Measurements from ENCODE around the gene TMEM271.

Gene TMEM271, protein sequence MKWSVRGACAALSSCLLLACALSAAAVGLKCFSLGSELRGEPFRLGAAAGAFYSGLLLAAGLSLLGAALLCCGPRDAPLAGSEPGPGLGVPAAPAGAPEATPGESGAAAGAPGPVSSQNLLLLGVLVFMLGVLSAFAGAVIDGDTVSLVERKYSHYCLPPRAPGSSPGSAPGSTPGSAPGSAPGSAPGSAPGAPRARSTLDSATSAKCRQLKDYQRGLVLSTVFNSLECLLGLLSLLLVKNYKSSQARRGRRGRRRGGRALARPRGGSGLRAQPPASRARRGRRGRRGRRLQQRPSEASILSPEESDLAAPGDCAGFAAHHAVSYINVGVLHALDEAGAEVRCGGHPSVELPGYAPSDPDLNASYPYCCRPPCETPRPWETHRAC

DNA sequence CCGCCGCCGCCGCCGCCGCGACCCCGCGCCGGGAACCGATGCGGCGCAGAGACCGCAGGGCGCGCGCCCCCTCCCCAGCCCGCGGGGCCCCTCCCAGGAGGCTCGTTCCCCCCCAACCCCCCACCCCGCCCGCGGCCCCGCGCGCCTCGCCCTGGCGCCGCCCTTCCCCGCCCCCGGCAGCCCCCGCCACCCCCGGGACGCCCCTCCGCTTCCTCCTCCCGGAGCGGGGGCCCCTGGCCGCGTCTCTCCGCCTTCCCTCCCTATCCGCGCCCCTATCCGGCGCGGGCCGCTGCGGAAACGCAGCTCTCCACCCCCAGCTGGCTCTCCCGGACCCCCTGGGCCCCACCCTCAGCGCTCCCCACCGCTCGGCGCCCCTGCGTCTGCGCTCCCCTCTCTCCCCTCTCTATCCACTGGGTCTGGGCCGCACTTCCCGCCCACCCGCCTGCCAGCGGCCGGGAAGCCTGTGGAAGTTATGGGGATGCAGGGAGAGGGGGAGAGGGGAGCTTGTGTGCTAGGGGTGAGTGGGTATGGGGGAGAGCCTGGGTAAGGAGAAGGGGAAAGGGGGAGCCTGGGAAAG is at the start of gene TMEM271:
Gene TMEM271 (minus strand): TSS at position 51 of the 577 bp plus-strand sequence. CDS start 233 bp downstream, outside the sequence.
- DNase-seq (ENCODE audit: low spot score): no peak

DNA sequence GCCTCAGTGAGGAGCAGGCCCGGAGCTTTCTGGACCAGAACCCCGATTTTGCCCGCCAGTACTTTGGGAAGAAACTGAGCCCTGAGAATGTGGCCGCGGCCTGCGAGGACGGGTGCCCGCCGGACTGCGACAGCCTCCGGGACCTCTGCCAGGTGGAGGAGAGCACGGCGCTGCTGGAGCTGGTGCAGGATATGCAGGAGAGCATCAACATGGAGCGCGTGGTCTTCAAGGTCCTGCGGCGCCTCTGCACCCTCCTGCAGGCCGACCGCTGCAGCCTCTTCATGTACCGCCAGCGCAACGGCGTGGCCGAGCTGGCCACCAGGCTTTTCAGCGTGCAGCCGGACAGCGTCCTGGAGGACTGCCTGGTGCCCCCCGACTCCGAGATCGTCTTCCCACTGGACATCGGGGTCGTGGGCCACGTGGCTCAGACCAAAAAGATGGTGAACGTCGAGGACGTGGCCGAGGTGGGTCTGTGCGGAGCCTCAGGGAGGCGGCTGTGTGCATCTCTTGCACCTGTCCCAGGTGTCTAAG is 49.6 kb upstream of the TMEM271 start:
- DNase-seq (ENCODE audit: low spot score): no peak

DNA sequence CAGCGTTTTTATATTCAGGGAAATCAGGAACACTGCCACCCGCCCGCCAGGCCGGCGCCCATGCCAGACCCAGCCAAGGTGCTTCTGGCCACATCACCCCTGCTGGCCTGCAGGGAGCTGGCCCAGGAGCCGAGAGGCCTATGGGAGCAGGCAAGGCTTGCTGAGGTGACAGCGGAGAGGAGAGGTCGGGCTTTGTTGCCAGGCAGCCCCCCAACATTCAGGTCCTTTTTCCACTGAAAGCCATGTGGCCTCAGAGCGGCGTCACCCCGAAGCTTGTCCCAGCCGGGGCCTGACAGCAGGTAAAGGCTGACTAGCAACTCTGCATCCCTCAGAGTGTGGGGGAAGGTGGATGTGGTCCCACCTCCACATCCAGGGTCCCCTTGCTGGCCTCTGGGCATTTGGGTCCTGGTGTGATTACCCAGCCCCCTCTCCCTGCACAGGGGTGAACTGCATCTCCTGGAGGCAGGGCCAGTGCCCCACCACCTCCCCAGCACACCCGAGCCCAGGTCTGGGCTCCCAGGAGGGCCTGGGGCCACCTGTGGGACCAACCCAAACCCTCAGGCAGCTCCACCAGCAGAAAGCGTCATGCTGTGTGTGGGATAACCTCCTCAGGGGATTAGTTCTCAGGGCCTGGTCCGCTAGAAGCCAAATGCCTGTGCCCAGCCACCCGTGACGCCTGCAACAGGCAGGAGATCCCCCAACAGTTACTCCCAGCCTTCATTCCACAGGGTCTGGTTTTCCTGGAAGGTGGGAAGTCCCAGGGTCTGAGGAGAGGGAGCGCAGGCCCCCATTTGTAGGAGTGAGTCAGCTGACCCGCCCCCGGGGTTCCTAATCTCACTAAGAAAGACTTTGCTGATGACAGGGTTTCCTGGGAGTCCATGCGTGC is 48.9 kb upstream of the TMEM271 start, which contains the start of gene PDE6B:
Gene PDE6B (plus strand): TSS at position 869 of the 886 bp plus-strand sequence. CDS start 54 bp downstream, outside the sequence.
- DNase-seq (ENCODE audit: low spot score): no peak

DNA sequence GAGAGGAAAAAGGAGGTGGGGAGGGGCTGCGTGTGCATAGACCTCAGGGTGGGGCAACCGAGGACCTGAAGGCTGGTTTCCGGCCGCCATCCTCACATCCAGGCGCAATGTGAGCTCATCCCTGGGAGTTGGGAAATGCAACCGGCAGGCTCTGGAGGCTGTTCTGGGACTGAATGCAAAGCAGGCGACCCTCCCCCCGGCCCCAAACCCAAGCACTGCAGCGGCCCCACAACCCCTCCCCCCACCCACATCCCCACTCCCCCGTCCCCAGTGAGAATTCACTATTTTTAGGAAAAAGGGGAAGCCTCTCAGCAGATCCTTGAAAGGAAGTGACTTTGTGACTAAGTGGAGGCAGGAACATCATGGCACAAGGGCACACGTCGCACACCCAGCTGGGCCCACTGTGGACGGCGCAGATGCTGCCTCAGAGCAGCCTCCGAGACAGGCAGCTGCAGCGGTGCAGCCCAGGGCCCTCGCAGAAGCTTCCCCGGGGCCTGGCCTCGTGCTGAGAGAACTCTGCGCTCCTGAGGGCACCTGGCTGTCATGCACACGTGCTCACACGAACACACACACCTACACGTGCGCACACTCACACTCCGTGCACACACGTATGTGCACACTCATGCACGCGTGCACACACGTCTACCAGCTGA is 47.9 kb upstream of the TMEM271 start:
- no peak for DNase-seq (ENCODE audit: low spot score)

DNA sequence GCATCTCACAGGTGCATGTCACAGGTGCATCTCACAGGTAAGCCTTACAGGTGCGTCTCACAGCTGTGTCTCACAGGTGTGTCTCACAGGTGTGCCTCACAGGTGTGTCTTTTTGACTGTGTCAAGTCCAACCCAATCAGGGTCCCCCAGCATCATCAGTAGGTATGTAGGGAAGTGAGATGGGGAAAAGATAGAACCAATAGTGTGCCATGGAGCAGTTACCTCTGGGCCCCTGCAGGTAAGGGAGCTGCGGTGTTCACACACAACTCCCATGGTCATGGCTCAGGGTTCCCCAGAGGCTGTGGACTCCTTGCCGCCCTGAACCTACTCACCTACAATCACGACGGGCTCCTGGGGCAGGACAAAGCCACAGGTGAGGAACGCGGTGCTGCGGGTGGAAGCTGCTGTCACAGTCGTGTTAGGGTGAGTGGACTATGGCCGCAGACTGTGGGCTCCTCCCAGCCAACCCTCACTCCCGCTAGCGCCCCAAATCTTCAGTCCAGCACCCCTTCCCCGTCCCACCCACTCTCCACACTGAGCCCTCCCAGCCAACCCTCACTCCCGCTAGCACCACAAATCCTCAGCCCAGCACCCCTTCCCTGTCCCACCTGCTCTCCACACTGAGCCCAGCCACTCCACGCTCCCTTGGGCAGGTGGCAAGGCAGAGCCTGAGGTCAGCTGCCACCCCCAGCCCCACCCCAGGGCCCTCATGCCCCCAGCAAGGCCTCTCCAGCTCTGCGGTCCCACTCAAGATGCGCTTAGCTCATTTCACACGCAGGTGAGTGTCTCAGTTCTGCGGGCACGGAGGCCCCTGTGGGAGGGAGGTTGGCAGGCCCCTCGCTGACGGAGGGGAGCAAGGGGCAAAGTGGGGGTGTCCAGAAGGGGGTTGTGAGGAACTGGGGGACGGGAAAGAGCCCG is 47.2 kb upstream of the TMEM271 start:
- DNase-seq (ENCODE audit: low spot score): no peak

DNA sequence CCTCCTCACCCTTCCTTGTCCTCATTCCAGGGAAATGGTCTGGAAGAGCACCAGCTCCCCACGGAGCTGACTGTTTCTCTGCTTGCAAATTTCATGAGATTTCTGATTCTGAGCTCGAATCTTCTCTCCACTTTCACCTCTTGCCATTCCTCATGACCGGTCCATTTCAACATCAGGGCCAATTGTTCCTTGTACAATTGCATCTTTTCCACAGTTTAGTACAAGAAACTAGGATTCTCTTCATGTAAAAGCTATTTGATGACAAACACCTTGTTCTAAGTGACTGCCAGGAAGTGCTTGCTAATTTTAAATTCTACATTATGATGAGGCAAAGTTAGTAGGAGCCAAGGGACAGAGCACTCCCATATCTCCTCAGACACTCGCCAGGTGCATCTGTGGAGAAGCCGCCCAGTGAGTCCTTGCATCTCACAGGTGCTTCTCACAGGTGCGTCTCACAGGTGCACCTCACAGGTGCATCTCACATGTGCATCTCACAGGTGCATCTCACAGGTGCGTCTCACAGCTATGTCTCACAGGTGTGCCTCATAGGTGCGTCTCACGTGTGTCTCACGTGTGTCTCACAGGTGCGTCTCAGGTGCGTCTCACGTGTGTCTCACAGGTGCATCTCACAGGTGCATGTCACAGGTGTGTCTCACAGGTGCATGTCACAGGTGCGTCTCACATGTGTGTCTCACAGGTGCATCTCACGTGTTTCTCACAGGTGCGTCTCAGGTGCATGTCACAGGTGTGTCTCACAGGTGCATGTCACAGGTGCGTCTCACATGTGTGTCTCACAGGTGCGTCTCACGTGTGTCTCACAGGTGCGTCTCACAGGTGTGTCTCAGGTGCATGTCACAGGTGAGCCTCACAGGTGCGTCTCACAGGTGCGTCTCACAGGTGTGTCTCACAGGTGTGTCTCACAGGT is 46.2 kb upstream of the TMEM271 start:
- no peak for DNase-seq (ENCODE audit: low spot score)

DNA sequence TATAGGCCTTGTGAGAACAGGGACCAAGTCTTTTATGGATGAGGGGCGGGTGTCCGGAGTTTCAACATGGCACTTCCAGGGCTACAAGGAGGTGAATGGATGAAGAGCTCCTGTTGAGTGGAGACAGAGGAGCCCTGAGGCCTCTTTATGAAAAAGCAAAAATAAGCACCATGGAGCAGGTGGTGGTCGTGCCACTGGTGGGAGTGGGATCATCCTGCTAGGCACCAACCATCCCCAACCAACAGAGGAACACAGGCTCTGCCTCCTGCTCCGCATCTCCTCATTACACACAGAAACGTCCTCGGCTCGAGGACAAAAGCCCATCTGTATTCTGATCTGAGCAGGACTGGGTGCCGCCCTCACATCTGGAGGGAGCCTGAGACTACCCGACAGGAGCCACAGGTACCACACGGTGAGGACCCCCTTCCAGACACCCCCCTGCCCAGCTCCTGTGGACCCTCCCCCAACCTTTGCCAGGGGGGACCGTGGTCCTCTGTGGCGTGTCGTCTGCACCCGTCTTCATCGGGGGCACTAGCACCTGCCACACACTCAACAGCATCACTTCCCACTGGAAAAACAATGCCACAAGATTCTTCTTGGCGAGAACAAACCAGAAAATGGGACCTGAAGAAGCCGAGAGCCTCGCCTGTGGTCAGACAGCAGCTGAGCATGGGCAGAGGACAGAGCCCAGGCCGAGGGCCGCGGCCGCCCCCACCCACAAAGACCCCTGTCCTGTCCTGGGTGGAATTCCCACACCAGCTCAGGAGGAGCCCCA is 45.4 kb upstream of the TMEM271 start:
- DNase-seq (ENCODE audit: low spot score): no peak

DNA sequence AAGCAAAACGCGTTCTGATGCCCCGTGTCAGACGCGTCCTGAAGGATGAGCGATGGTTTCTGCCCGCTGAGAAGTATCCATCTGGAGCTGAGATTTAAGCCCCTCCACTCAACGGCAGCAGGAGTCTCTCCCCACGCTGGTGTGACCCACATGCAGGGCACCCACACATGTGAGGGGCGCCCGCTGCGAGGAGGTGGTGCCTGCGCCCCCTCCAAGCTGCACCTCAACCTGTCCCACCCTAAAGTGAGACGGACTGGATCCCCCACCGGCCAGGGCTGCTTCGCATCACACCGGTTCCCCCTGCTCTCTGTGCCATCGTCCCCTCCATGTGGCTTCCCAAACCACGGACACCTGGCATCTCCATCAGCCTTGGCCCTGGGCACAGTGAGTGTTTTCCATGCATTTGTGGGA is 44.8 kb upstream of the TMEM271 start:
- no peak for DNase-seq (ENCODE audit: low spot score)

DNA sequence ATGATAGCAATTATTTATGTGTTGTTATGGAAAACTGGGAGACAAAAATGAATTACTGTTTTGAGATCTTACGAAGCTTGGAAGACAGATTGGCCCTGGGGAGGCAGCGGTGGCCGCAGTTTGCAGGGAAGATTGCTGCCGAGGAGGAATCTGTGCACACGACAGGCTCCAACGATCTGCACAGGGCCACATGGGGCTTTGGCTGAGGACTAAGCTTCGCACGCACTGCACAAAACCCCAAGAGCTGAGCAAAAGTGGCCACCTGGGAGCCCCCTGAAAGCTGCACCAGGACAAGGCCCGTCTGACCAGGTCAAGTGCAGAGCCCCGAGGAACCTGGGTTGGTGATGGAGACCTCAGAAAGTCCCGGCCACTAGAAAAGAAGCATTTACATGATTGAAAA is 44.1 kb upstream of the TMEM271 start:
- no peak for DNase-seq (ENCODE audit: low spot score)

DNA sequence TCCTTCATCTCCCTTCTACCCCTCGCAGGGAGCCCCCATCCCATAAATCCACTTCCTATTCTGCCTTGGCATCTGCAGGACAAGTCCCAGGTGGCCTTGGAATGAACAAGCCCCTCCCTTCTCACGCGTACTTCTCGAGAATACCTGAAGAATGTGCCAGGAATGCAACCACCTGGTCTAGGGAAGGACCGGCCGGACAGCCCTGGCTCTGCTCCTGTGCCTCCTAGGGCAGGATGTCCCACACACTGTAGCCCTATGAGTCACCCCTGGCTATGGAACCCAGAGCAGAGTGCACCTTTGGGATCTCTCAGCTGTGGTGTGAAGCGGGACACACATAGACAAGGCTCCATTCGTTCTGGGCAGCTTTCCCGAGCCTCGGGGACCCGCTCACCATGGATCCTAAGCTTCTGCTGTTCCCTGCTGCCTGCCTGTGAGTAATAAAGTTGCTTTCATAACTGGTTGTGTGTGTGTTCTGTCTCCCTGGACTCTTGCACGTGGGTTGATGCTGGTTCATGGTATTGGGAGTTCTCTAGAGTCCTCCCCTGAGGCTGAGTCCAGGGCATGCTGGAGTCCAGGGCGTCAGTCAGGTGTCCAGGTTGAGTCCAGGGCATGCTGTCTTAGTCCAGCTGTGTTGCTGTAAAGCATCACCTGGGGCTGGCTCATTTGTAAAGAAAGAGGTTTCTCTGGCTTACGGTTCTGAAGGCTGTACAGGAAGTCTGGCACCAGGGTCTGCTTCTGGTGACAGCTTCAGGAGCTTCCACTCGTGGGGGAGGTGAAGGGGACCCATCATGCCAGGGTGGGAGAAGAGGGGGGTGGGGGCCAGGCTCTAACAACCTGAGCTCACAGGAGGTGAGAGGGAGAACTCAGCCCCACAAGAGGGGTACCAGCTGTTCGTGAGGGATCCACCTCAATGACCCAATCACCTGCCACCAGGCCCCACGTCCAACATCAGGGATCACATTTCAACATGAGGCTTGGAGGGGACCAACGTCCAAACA is 41.8 kb upstream of the TMEM271 start:
- no peak for DNase-seq (ENCODE audit: low spot score)

DNA sequence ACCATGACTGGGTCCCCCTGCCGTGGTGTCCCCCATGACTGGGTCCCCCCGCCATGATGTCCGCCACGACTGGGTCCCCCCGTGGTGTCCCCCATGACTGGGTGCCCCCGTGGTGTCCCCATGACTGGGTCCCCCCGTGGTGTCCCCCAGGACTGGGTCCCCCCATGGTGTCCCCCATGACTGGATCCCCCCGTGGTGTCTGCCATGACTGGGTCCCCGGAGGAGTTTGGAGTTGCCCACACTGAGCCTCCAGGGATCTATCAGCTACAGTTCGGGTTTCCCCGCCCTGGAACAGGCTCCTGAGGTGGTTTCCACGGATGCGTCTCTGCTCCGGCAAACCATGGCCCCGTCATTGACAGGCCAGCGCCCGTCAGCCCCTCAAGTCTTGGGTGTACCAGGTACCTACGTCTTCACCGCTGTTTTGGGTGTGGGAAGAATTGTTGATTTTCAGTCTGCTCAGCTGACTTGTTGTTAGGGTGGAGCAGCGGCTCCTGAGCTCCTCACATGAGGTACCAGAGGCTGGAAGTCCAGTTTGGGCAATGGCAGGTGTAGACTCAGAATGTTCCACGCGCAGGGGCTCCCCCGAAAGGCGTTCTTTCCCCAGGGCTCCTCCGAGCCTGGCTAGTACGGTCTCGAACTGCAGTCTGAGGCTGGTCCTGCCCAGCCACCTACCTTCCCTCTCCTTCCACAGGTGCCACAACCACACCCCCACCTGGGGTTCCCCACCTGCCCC is 41.0 kb upstream of the TMEM271 start:
- DNase-seq (ENCODE audit: low spot score): no peak

DNA sequence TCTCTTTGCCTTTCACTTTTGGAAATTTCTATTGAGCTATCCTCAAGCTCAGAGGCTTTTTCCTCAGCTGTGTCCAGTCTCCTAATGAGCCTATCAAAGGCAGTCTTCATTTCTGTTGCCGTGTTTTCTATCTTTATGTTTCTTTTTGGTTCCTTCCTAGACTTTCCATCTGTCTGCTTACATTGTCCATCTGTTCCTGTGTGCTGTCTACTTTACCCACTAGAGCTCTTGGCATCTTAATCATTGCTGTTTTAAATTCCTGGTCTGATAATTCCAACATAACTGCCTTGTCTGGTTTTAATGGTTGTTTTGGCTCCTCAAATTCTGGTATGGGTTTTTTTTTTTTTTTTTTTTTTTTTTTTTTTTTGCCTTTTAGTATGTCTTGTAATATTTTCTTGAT is 40.0 kb upstream of the TMEM271 start:
- no peak for DNase-seq (ENCODE audit: low spot score)

DNA sequence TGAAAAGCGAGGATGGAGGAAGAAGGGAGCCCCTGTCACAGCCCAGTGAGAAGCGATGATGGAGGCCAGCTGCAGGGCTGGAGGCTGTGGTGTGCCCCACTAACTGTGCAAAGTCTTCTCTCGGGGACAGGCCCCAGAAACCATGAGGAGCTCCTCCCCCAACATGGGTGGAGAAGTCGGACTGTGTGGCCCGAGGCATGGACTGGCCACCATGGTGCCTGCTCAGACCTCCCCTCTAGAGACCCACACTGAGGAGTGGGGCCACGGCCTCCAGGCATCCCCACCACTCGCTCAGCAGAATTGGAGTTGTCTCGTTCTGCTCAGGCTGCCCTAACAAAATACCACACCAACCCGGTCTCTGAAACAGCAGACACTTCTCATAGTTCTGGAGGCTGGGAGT is 37.0 kb upstream of the TMEM271 start:
- no peak for DNase-seq (ENCODE audit: low spot score)

DNA sequence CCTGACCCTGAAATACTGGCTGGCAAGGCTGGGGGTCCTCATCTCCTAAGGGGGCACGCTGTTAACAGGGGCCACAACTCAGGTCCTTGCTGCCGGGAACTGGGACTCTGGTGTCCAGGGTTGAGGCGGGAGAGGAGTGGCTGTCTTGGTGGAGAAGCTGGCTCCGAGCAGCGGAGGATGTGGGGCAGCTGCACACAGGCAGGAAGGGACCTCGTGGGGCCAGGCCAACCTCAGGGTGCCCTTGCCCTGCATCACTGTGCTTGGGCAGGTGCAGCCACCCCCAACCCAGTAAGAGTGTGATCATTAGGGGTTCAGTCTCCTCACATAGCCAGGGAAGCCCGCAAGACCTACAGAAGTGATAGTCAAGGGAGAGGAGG is 36.6 kb upstream of the TMEM271 start:
- no peak for DNase-seq (ENCODE audit: low spot score)

DNA sequence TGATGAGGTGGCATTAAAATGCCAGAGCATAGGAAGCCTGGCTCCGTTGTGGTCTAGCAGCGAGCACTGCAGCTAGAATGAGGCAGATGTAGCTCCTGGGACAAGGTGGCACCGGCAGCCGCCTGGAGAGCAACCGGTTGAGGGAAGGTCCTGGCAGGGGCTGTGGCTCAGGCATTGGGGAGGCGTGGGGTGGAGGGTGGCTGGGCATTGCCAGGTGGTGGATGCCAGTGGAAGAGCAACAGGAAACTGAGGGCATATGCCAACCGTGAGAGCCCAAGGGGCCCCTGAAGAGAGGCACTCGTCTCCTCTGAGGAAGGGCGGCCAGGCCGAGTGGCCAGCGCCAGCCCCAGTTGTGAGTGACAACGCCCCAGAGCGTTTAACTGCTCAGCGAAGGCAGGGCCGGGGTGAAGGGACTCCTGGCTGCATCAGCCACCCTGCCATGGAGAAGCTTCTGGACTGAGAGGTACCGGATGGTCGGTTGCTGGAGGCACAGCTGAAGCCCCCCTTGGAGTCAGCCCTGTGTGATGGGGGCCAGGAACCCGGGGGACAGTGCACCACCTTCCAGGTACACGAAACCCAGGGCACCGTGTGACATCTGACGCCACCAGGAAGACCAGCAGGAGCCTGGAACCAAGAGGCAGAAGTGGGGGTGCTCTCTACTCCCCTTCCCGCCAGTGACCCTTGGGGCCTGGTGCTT is 36.1 kb upstream of the TMEM271 start:
- DNase-seq (ENCODE audit: low spot score): no peak

Measured in CD4-positive, alpha-beta T cell treated with Interleukin-6 at 100 ng/mL for 8 hours (primary cell).